Suppressor macrophage treated with lipopolysaccharide for 1 hour (primary cell): ENCODE results near the gene MRPL36.

Source experiments
- DNase-seq, 3 donors: peaks; one replicate each; pipeline ENCODE4 v3.0.0-alpha.2; 2020 to 2022

MRPL36 gene

GRCh38 chr5:1779782-1780613 lies 19.6 kb downstream of the MRPL36 start:
- no peak for DNase-seq

GRCh38 chr5:1779021-1779680 lies 20.5 kb downstream of the MRPL36 start:
- DNase-seq: no peak

- DNase-seq: no peak
Observed at GRCh38 chr5:1778138-1779020, 21.3 kb downstream of the MRPL36 start.

- DNase-seq: no peak
Observed at GRCh38 chr5:1777281-1778137, 22.1 kb downstream of the MRPL36 start.

GRCh38 chr5:1776831-1777230 lies 22.8 kb downstream of the MRPL36 start:
- no peak for DNase-seq

- no peak for DNase-seq
Observed at GRCh38 chr5:1772634-1773033, 27.0 kb downstream of the MRPL36 start.

GRCh38 chr5:1771149-1772065 lies 28.2 kb downstream of the MRPL36 start:
- DNase-seq: no peak

GRCh38 chr5:1770443-1770802 lies 29.2 kb downstream of the MRPL36 start:
- DNase-seq: no peak

GRCh38 chr5:1769752-1770442 lies 29.7 kb downstream of the MRPL36 start:
- no peak for DNase-seq

- DNase-seq: no peak
Observed at GRCh38 chr5:1769017-1769640, 30.5 kb downstream of the MRPL36 start.

- DNase-seq: no peak
Observed at GRCh38 chr5:1768283-1769000, 31.2 kb downstream of the MRPL36 start.

GRCh38 chr5:1767524-1768282 lies 31.9 kb downstream of the MRPL36 start:
- no peak for DNase-seq

- DNase-seq: no peak
Observed at GRCh38 chr5:1765880-1766235, 33.8 kb downstream of the MRPL36 start.

GRCh38 chr5:1765141-1765879 lies 34.3 kb downstream of the MRPL36 start:
- DNase-seq: no peak

- no peak for DNase-seq
Observed at GRCh38 chr5:1764606-1764960, 35.1 kb downstream of the MRPL36 start.

- no peak for DNase-seq
Observed at GRCh38 chr5:1763960-1764605, 35.6 kb downstream of the MRPL36 start.

GRCh38 chr5:1763548-1763911 lies 36.1 kb downstream of the MRPL36 start:
- peak; percentile 57 to 70 (median 59) for DNase-seq
